ENCODE results near the gene ZNF688. TPM values are rescaled to one million over a fixed set of nuclear protein-coding genes. Genes with fewer than 3 reads are reported as not detected.
A peak's percentile ranks its signal among the peaks of the same experiment; 100 is the strongest.

Gene ZNF688
- total and polyA plus RNA-seq, 2 of the 13 experiments (the other 11 are each of a cell fraction or from before 2014, with no cell fraction given): 2.4 to 5.4 TPM

GRCh38 chr16:30541502-30542329 is 29.8 kb downstream of the ZNF688 start (continued):
- TF ChIP-seq ZBTB14 (CRISPR knock-in tag; IDR thresholded peaks at IDR 0.05) (no peak), FUBP1 (CRISPR knock-in tag; IDR thresholded peaks at IDR 0.05; ENCODE audit: borderline replicate concordance) (no peak), HES4 (CRISPR knock-in tag; IDR thresholded peaks at IDR 0.05; ENCODE audit: borderline replicate concordance) (no peak), JDP2 (CRISPR knock-in tag; IDR thresholded peaks at IDR 0.05; ENCODE audit: borderline replicate concordance) (no peak), ZNF503 (CRISPR knock-in tag; IDR thresholded peaks at IDR 0.05) (no peak), RBM39 (IDR thresholded peaks at IDR 0.05; ENCODE audit: low read depth, low read length, poor library complexity, severe bottlenecking) (no peak), CEBPG (CRISPR knock-in tag; IDR thresholded peaks at IDR 0.05) (peak; percentile 64; the same call in 1 of the 2 replicates), RORA (CRISPR knock-in tag; IDR thresholded peaks at IDR 0.05) (no peak), CCAR2 (optimal IDR thresholded peaks at IDR 0.05; ENCODE audit: low read depth, low read length) (no peak), ZNF550 (CRISPR knock-in tag; IDR thresholded peaks at IDR 0.05; ENCODE audit: borderline replicate concordance) (no peak), ZNF362 (CRISPR knock-in tag; IDR thresholded peaks at IDR 0.05; ENCODE audit: borderline replicate concordance) (no peak), ZNF33A (CRISPR knock-in tag; IDR thresholded peaks at IDR 0.05; ENCODE audit: borderline replicate concordance) (0 out of 2 replicates have a peak, but pooled peaks have one; percentile 27), ETV5 (CRISPR knock-in tag; IDR thresholded peaks at IDR 0.05; ENCODE audit: borderline replicate concordance) (no peak), HOXA5 (CRISPR knock-in tag; IDR thresholded peaks at IDR 0.05) (no peak), NCOA2 (CRISPR knock-in tag; IDR thresholded peaks at IDR 0.05) (no peak), ZMAT5 (CRISPR knock-in tag; IDR thresholded peaks at IDR 0.05; ENCODE audit: borderline replicate concordance, low read depth) (no peak), ZFX (CRISPR knock-in tag; IDR thresholded peaks at IDR 0.05; ENCODE audit: low read depth) (peak; percentile 50), CHD4 (IDR thresholded peaks at IDR 0.05; ENCODE audit: borderline replicate concordance, low read length) (no peak), ZNF678 (CRISPR knock-in tag; IDR thresholded peaks at IDR 0.05) (no peak), ZNF207 (IDR thresholded peaks at IDR 0.05; ENCODE audit: borderline replicate concordance) (no peak), ZNF75D (CRISPR knock-in tag; IDR thresholded peaks at IDR 0.05; ENCODE audit: borderline replicate concordance) (no peak), ZNF234 (CRISPR knock-in tag; conservative IDR thresholded peaks at IDR 0.05) (no peak), ZBTB8A (CRISPR knock-in tag; IDR thresholded peaks at IDR 0.05; ENCODE audit: borderline replicate concordance, low read depth) (no peak)

All from HepG2 (cell line).